RCC 7860 (cell line): ENCODE measurements around the gene NXN.
"Not testable (repeated sequence)": the region's sequence is repeated elsewhere in the genome, so short reads cannot be mapped to it uniquely, and the experiment has no call there.

Experiments used
- DNase-seq: peaks from one replicate; pipeline ENCODE4 v3.0.0-alpha.2; 2015; ENCODE audit warnings: low spot score
- FAIRE-seq: peaks from 2 replicates; lab custom pipeline; 2012; peaks lifted over from hg19 to GRCh38; lab: Jason Lieb, UNC

Gene NXN

GRCh38 chr17:924306-924705 lies 55.3 kb downstream of the NXN start:
- not testable (repeated sequence) for DNase-seq, FAIRE-seq

GRCh38 chr17:923633-924032 lies 55.9 kb downstream of the NXN start:
- no peak for FAIRE-seq

GRCh38 chr17:921161-921560 lies 58.4 kb downstream of the NXN start:
- peak; percentile 36 for FAIRE-seq

More at GRCh38 chr17:923633-924032, 55.9 kb downstream of the NXN start:
- no peak for DNase-seq

GRCh38 chr17:920190-920589 lies 59.4 kb downstream of the NXN start:
- DNase-seq, result no peak
- FAIRE-seq, result no peak

More at GRCh38 chr17:921161-921560, 58.4 kb downstream of the NXN start:
- peak; percentile 54 for DNase-seq

- FAIRE-seq (no peak), DNase-seq (no peak)
These were observed 61.4 kb downstream of the NXN start for GRCh38 chr17:917941-918740.

GRCh38 chr17:917391-917811 lies 62.2 kb downstream of the NXN start:
- no peak for DNase-seq
- no peak for FAIRE-seq

GRCh38 chr17:916315-916714 lies 63.3 kb downstream of the NXN start:
- FAIRE-seq (no peak), DNase-seq (no peak)

- FAIRE-seq (no peak), DNase-seq (no peak)
These were observed 63.9 kb downstream of the NXN start for GRCh38 chr17:915538-916201.

GRCh38 chr17:914561-914960 lies 65.0 kb downstream of the NXN start:
- no peak for FAIRE-seq
- no peak for DNase-seq

- no peak for DNase-seq
- FAIRE-seq, result no peak
These were observed 66.4 kb downstream of the NXN start for GRCh38 chr17:913207-913606.

GRCh38 chr17:909642-910323 lies 69.8 kb downstream of the NXN start:
- no peak for FAIRE-seq

GRCh38 chr17:907725-908124 lies 71.9 kb downstream of the NXN start:
- FAIRE-seq (no peak), DNase-seq (no peak)

More at GRCh38 chr17:909642-910323, 69.8 kb downstream of the NXN start:
- DNase-seq, result no peak

GRCh38 chr17:905708-906107 lies 73.9 kb downstream of the NXN start:
- FAIRE-seq, DNase-seq: not testable (repeated sequence)

- DNase-seq (peak; percentile 84), FAIRE-seq (peak; percentile 86)
These were observed 75.7 kb downstream of the NXN start for GRCh38 chr17:903691-904481.

- FAIRE-seq, result no peak
- no peak for DNase-seq
These were observed 77.1 kb downstream of the NXN start for GRCh38 chr17:902463-902862.

GRCh38 chr17:901964-902363 lies 77.6 kb downstream of the NXN start:
- no peak for FAIRE-seq
- DNase-seq, result no peak

GRCh38 chr17:901191-901950 lies 78.2 kb downstream of the NXN start:
- FAIRE-seq (no peak), DNase-seq (no peak)

GRCh38 chr17:900336-900934 lies 79.1 kb downstream of the NXN start:
- no peak for FAIRE-seq
- DNase-seq, result no peak

- DNase-seq, result no peak
- no peak for FAIRE-seq
These were observed 81.5 kb downstream of the NXN start for GRCh38 chr17:897970-898619.
